K562 (cell line): ENCODE results near the gene PTPRG. TPM values are rescaled to one million over a fixed set of nuclear protein-coding genes. Genes with fewer than 3 reads are reported as not detected.

Source experiments
- ATAC-seq: fragments of 200-7000 bp; cut with Tn5 transposase; 3 replicates; pipeline ENCODE4 v1.9.1; 2020; ENCODE audit warnings: moderate library complexity
- BruUV-seq: library from RNA; stranded (reverse); fragments of 400-500 nt; replicated peaks from 2 replicates; lab custom pipeline; 2021; lab: Mats Ljungman, UMichigan
- CTCF ChIA-PET: fragments of 300-600 bp; formaldehyde crosslinking; extraction: SDS; loops from one replicate; lab custom pipeline; 2021; ENCODE audit warnings: low intra/inter-chr PET ratio; lab: Yijun Ruan, JAX
- POLR2A ChIA-PET: fragments of 300-600, 350-650 bp; sonication (Branson Sonifier 250); formaldehyde crosslinking; extraction: SDS; loops from one replicate; lab custom pipeline; 2021; ENCODE audit warnings: antibody characterized with exemption, inconsistent platforms; lab: Yijun Ruan, JAX
- DNase-seq, 4 experiments: peaks; one replicate each; pipeline versions ENCODE4 v3.0.0 to v3.0.0-alpha.2; 2011 to 2018; ENCODE audit warnings: low spot score in 3 of 4, mixed read lengths in 3 of 4; ENCODE audit errors: extremely low read depth in 1 of 4
- FAIRE-seq: peaks from 2 replicates; lab custom pipeline; 2011; peaks lifted over from hg19 to GRCh38; lab: Jason Lieb, UNC
- H2AFZ ChIP-seq: 2 replicates; pipeline ENCODE4 v1.6.0; 2011; ENCODE audit warnings: low read depth, low read length, control low read depth, inconsistent platforms
- H3K27ac ChIP-seq: fragments of 200-600 bp; 3 replicates; pipeline ENCODE4 v1.8.0; 2011; ENCODE audit warnings: low read depth, mild to moderate bottlenecking, control low read depth, inconsistent platforms, low read length, moderate library complexity, mixed read lengths; ENCODE audit errors: extremely low read depth
- H3K27me3 ChIP-seq, 2 experiments: fragments of 300-600 bp in 1 of 2; 2 replicates in 1 of 2; 3 replicates in 1 of 2; pipeline versions ENCODE4 v1.6.0 to v1.8.0; 2011; ENCODE audit warnings: inconsistent platforms in 2 of 2, low read length in 2 of 2, mild to moderate bottlenecking in 1 of 2, mixed read lengths in 1 of 2, moderate library complexity in 1 of 2; ENCODE audit not compliant: control insufficient read depth in 2 of 2, insufficient read depth in 2 of 2
- H3K36me3 ChIP-seq: fragments of 300-600 bp; 3 replicates; pipeline ENCODE4 v1.8.0; 2011; ENCODE audit warnings: mild to moderate bottlenecking, low read length, inconsistent platforms; ENCODE audit not compliant: control insufficient read depth, insufficient read depth
- H3K4me1 ChIP-seq, 2 experiments: fragments of 200-600 bp in 1 of 2; replicated peaks in 1 of 2; 2 replicates in 1 of 2; 3 replicates in 1 of 2; pipeline versions ENCODE4 v1.5.1 to v1.8.0; 2011; ENCODE audit warnings: inconsistent platforms in 2 of 2, low read length in 2 of 2, mild to moderate bottlenecking in 1 of 2, mixed read lengths in 1 of 2, moderate library complexity in 1 of 2; ENCODE audit not compliant: control insufficient read depth in 2 of 2, insufficient read depth in 2 of 2
- H3K4me2 ChIP-seq: 2 replicates; pipeline ENCODE4 v1.6.1; 2011; ENCODE audit warnings: low read length, control low read depth, inconsistent platforms, mixed read lengths; ENCODE audit not compliant: insufficient read depth
- H3K4me3 ChIP-seq: fragments of 200-600 bp; sonication (generic), shearing (Covaris generic); 2 replicates; pipeline ENCODE4 v1.5.1; 2016; ENCODE audit warnings: control low read depth, inconsistent platforms
- H3K79me2 ChIP-seq: fragments of 200-600 bp; 3 replicates; pipeline ENCODE4 v1.8.0; 2011; ENCODE audit warnings: low read length, inconsistent platforms; ENCODE audit not compliant: control insufficient read depth, insufficient read depth
- H3K9ac ChIP-seq, 2 experiments: 2 replicates each; pipeline versions ENCODE4 v1.6.0 to v1.6.1; 2011; ENCODE audit warnings: low read depth in 2 of 2, low read length in 2 of 2, control low read depth in 1 of 2, inconsistent platforms in 1 of 2, mild to moderate bottlenecking in 1 of 2, mixed read lengths in 1 of 2; ENCODE audit not compliant: insufficient read depth in 1 of 2
- H3K9me1 ChIP-seq: one replicate; pipeline ENCODE4 v1.6.0; 2011; ENCODE audit warnings: inconsistent platforms, mild to moderate bottlenecking, low read length, moderate library complexity; ENCODE audit not compliant: control insufficient read depth, insufficient read depth
- H3K9me3 ChIP-seq: replicated peaks from 2 replicates; pipeline ENCODE4 v1.5.1; 2011; ENCODE audit warnings: low read depth, low read length, inconsistent platforms; ENCODE audit not compliant: control insufficient read depth, insufficient read depth
- H4K20me1 ChIP-seq: replicated peaks from 2 replicates; pipeline ENCODE4 v1.6.1; 2011; ENCODE audit warnings: low read length, inconsistent platforms, mixed read lengths; ENCODE audit not compliant: control insufficient read depth, insufficient read depth
- CC2D1A ChIP-seq: fragments of 450-650 bp; IDR thresholded peaks from 2 replicates; pipeline ENCODE4 v1.6.1; 2017; ENCODE audit warnings: mild to moderate bottlenecking
- CEBPB ChIP-seq: fragments of 450-650 bp; IDR thresholded peaks from 2 replicates; pipeline ENCODE4 v1.6.1; 2016; ENCODE audit warnings: missing genetic modification characterization, missing compliant biosample characterization
- COPS2 ChIP-seq: fragments of 450-650 bp; conservative IDR thresholded peaks from 2 replicates; pipeline ENCODE4 v1.6.1; 2016; ENCODE audit warnings: mild to moderate bottlenecking, moderate library complexity
- DLX4 ChIP-seq: fragments of 250-450 bp; sonication (Bioruptor Pico); IDR thresholded peaks from 2 replicates; pipeline ENCODE4 v1.6.1; 2021; ENCODE audit warnings: mild to moderate bottlenecking
- FOXP4 ChIP-seq: sonication (generic); formaldehyde crosslinking; IDR thresholded peaks from 2 replicates; pipeline ENCODE4 v1.8.0; 2022; ENCODE audit warnings: mild to moderate bottlenecking, missing genetic modification reagents, borderline replicate concordance
- HDAC2 ChIP-seq: fragments of 450-650 bp; IDR thresholded peaks from 2 replicates; pipeline ENCODE4 v1.6.1; 2016; ENCODE audit warnings: mild to moderate bottlenecking
- HMBOX1 ChIP-seq: sonication (generic); IDR thresholded peaks from 2 replicates; pipeline ENCODE4 v1.6.1; 2016
- KDM1A ChIP-seq, 2 experiments: fragments of 450-650 bp; IDR thresholded peaks; 2 replicates each; pipeline ENCODE4 v1.6.1; 2016; ENCODE audit warnings: mild to moderate bottlenecking in 2 of 2
- LARP7 ChIP-seq: fragments of 450-650 bp; IDR thresholded peaks from 2 replicates; pipeline ENCODE4 v1.6.1; 2016
- NFRKB ChIP-seq: fragments of 450-650 bp; IDR thresholded peaks from 2 replicates; pipeline ENCODE4 v1.6.1; 2016; ENCODE audit warnings: low read depth
- TFAM ChIP-seq: fragments of 250-450 bp; sonication (Bioruptor Pico); conservative IDR thresholded peaks from 2 replicates; pipeline ENCODE4 v1.5.0; 2021; ENCODE audit warnings: mild to moderate bottlenecking, moderate library complexity
- WGBS: fragments of 100-300 bp; shearing (Covaris generic); methylation state at CpG from one replicate; pipeline ENCODE4 v1.1.6; 2016; ENCODE audit warnings: low coverage, mixed read lengths; ENCODE audit not compliant: insufficient coverage; ENCODE audit errors: missing lambda C conversion rate; 5-methylcytosine and 5-hydroxymethylcytosine counted together
- in situ Hi-C: fragments of 300-500 bp; cut with MboI; formaldehyde crosslinking; loops from 4 replicates; pipeline ENCODE4 v1.15.0; 2018; ENCODE audit warnings: inconsistent platforms, mixed read lengths
- intact Hi-C: fragments of 100-400 bp; cut with micrococcal nuclease; formaldehyde crosslinking; loops from 2 replicates; pipeline ENCODE4 v1.14.2; 2022
- polyA plus RNA-seq, 8 experiments: library from polyadenylated mRNA; depleted of rRNA in 4 of 8; stranded (reverse) in 5 of 8; unstranded in 3 of 8; fragments of >200 nt; fragmentation: Nextera tagmentation in 2 of 8; fragmentation: Illumina TruSeq in 1 of 8; extraction: Ambion mirVana in 2 of 8; extraction: Trizol in 1 of 8; gene quantifications; 2 replicates each; pipeline versions ENCODE4 v1.2.1 to v1.2.3, GENCODE V29; 2011 to 2014; ENCODE audit warnings: inconsistent platforms in 1 of 8, missing spikeins in 1 of 8
- total RNA-seq, 7 experiments: library from RNA; depleted of rRNA in 6 of 7; stranded (reverse); fragments of >200 nt in 6 of 7; fragmentation: Illumina TruSeq in 2 of 7; extraction: Trizol in 2 of 7; gene quantifications; 2 replicates each; pipeline versions ENCODE4 v1.2.1 to v1.2.3, GENCODE V29; 2011 to 2021; ENCODE audit warnings: low replicate concordance in 1 of 7

PTPRG gene
- total and polyA plus RNA-seq, 9 of the 15 experiments (the other 6 are each of a cell fraction or from before 2014, with no cell fraction given) = 0.16 TPM; not detected in 8

GRCh38 chr3:61944726-61945125 is 383.4 kb downstream of the PTPRG start:
- DNase-seq = no peak
- POLR2A ChIA-PET = no interaction called here
- no peaks in the 10 kb centered on the region for H3K27me3 ChIP-seq
- WGBS = 0% methylated on average over 5 of the region's 6 CpGs
- CTCF ChIA-PET = no interaction called here
- intact Hi-C loops = no loop called here
- no peak for FAIRE-seq
- no peak for TF ChIP-seq FOXP4
- TF ChIP-seq COPS2 = no peak
- no peak for TF ChIP-seq TFAM (CRISPR knock-in tag)
- no peak for TF ChIP-seq HDAC2
- TF ChIP-seq CC2D1A = no peak
- TF ChIP-seq LARP7 = no peak
- no peak for TF ChIP-seq HMBOX1
- TF ChIP-seq DLX4 (CRISPR knock-in tag) = no peak
- TF ChIP-seq KDM1A (IDR thresholded peaks at IDR 0.05) = no peak
- TF ChIP-seq CEBPB = no peak
- no peak for TF ChIP-seq NFRKB
- TF ChIP-seq, all 486 proteins: peak for 0
- H4K20me1 ChIP-seq = no peaks in the 10 kb centered on the region
- H3K9me3 ChIP-seq = no peaks in the 10 kb centered on the region
- no peaks in the 10 kb centered on the region for H3K9me1 ChIP-seq
- no peak overlapping the region for H2AFZ ChIP-seq
- H3K4me2 ChIP-seq = no peak overlapping the region
- H3K27ac ChIP-seq = no peak overlapping the region
- no peaks in the 10 kb centered on the region for H3K79me2 ChIP-seq
- in situ Hi-C loops = no loop called here
- H3K4me3 ChIP-seq = no peak overlapping the region
- ATAC-seq = no peak
- H3K36me3 ChIP-seq = no peaks in the 10 kb centered on the region
- BruUV-seq = no TSS peak
- H3K4me1 ChIP-seq = no peaks in the 10 kb centered on the region
- H3K9ac ChIP-seq = no peak overlapping the region
